OCI-LY1 (cell line): ENCODE results near the gene PEG3.

Source experiments
- CTCF ChIP-seq: fragments of 200-600 bp; sonication (generic), shearing (Covaris generic); IDR thresholded peaks from 2 replicates; pipeline ENCODE4 v1.5.1; 2017; ENCODE audit warnings: mild to moderate bottlenecking, antibody characterized with exemption, low read length, moderate library complexity, mixed read lengths
- EZH2 ChIP-seq: fragments of 200-600 bp; sonication (generic), shearing (Covaris generic); IDR thresholded peaks from 2 replicates; pipeline ENCODE4 v1.8.0; 2017; ENCODE audit warnings: borderline replicate concordance, mixed run types, mild to moderate bottlenecking, antibody characterized with exemption, low read length, moderate library complexity, mixed read lengths

GRCh38 chr19:56866538-56866937, 26.0 kb upstream of the PEG3 start:
- TF ChIP-seq CTCF, result no peak
- no peak for TF ChIP-seq EZH2
